DMS 273 (cell line): ENCODE measurements around the gene STEAP4.

Source experiments
- DNase-seq: peaks from one replicate; lab custom pipeline; 2025; ENCODE audit not compliant: unreplicated experiment; lab: John Stamatoyannopoulos, UW

The STEAP4 gene

GRCh38 chr7:88223265-88223664, 83.4 kb downstream of the STEAP4 start:
- DNase-seq: no peak
